NCI-H524 treated with DMSO at 0.1 percent for 48 hours (cell line): Measurements from ENCODE around the gene ZNF799.
"Not testable (repeated sequence)": the region's sequence is repeated elsewhere in the genome, so short reads cannot be mapped to it uniquely, and the experiment has no call there.

Source experiments
- DNase-seq: peaks from one replicate; lab custom pipeline; 2025; lab: John Stamatoyannopoulos, UW

ZNF799 gene

DNA sequence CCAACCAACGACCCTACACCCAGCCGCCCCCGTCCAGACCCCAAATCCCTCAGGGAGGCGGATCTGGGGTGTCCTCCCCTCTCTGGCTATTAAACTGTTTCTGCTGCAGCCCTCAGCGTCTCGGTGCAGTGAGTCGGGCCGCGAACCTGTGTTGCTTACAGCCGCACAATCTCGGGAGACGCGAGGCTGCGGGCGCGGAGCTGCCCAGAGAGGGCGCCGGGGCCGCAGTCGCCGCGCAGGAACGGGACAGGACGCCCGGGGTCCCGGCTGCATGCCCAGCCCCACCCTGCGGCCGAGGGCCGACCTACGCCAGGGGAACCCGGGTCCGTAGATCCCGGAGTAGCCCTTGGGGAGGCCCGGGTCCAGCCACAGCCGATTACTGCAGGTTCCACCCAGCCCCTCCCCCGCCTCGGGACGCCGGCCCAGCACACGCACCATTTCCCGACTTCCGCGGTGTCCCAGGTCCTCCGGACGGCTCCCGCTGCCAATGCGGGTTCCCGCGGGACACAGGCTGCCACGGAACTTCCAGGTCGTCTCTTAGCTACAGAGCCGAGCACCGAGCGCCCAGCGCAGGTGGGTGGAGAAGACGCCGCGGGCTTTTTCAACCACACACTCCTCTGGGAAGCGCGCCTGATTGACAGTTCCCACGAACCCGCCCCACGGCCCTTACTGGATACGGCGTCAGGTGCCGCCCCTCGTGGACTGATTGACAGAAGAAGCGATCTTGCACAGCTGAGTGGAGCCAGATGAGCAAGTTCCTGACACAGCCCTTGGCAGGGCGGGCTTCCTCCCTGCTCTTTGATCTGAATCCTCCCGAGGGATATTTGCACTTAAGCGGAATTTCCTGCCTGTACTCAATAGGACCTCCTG, at the start of gene ZNF799:
TSS of gene ZNF799 (minus strand) at position 639 of the 870 bp plus-strand sequence. CDS start at position 438, 201 bp downstream.
- DNase-seq, result peak; percentile 93

GRCh38 chr19:12450844-12451243, 49.8 kb upstream of the ZNF799 start:
- DNase-seq, result no peak

DNA sequence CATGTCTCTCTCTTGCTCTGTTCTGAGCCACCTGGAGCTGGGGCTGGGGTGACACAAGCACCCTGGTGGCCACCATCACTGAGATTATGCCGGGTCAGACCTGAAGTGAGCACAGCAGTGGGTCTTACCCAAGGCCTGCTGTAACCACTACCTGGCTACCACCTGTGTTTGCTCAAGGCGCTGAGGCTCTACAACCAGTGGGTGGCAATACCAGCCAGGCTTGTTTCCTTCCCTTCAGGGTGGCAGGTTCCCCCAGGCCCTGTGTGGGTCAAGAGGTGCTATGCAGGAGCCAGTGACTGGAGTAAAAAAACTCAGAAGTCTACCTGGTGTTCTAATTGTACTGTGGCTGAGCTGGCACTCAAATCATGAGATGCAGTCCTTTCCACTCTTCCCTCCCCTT, 47.7 kb upstream of the ZNF799 start:
- DNase-seq, result no peak

GRCh38 chr19:12440541-12441316, 39.7 kb upstream of the ZNF799 start, which contains the start of gene ZNF443:
ZNF443 (minus strand) TSS chr19:12441021; CDS start chr19:12440914, 107 bp downstream.
- DNase-seq, result peak; percentile 87

GRCh38 chr19:12439686-12440540, 38.8 kb upstream of the ZNF799 start:
- DNase-seq, result not testable (repeated sequence)

DNA sequence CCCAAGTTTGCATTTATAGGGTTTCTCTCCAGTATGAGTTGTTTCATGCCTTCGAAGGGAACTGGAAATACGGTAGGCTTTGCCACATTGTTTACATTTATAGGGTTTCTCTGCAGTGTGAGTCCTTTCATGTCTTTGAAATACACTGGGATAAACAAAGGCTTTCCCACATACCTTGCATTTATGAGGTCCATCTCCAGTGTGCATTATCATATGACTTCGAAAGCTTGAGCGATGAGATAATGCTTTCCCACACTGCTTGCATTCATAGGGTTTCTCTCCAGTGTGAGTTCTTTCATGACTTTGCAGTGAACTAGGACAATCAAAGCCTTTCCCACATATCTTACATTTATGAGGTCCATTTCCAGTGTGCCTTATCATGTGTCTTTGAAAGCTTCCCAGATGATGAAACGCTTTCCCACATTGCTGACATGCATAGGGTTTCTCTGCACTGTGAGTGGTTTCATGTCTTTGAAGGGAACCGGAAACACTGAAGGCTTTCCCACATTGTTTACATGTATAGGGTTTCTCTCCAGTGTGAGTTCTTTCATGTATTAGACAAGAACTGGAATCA, 29.7 kb upstream of the ZNF799 start:
- DNase-seq, result not testable (repeated sequence)

GRCh38 chr19:12425888-12426274, 24.8 kb upstream of the ZNF799 start:
- no peak for DNase-seq

GRCh38 chr19:12425236-12425887, 24.3 kb upstream of the ZNF799 start:
- DNase-seq, result no peak

GRCh38 chr19:12417273-12417672, 16.2 kb upstream of the ZNF799 start:
- not testable (repeated sequence) for DNase-seq

GRCh38 chr19:12411893-12412292, 10.8 kb upstream of the ZNF799 start:
- DNase-seq, result no peak

DNA sequence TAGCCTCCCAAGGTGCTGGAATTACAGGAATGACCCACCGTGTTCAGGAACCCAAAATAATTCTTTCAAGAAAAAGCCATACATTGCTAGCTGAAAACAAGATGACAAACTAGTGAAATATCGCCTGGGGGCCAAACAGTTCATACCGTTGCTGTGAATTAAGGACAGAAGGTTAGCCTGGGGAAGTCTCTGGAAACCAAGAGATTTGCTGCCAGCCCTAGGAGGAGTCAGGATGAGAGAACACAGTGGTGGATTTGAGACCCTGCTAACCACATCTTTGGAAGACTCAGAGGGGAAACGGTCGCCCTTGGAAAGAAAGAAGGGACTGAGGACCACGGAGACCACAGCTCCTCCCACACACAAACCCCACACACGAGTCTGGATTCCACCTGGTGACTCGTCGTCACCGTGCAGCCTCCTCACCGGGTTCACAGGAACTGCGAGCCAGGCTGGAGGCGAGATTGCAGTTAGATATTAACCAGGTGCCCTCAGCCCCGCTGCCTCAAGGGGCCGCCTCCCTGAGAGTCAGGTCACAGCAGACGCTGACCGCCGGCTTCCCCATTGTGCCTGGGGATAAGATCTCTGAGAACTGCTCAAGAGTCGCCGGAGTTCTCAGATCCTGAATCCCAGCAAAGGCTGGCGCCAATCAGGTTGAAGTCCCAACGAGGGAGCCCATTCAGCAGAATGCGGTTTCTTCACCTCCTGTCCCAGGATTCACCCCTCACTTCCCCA, 1.0 kb downstream of the ZNF799 start:
- DNase-seq, result not testable (repeated sequence)

- DNase-seq, result not testable (repeated sequence)
These were observed 9.9 kb downstream of the ZNF799 start for GRCh38 chr19:12391148-12391547.

GRCh38 chr19:12386365-12386764, 14.7 kb downstream of the ZNF799 start:
- not testable (repeated sequence) for DNase-seq

DNA sequence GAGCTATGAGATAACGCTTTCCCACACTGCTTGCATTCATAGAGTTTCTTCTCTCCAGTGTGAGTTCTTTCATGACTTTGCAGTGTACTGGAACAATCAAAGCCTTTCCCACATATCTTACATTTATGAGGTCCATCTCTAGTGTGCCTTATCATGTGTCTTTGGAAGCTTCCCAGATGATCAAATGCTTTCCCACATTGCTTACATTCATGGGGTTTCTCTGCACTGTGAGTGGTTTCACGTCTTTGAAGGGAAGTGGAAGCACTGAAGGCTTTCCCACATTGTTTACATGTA, 20.7 kb downstream of the ZNF799 start:
- DNase-seq, result no peak

- no peak for DNase-seq
These were observed 21.2 kb downstream of the ZNF799 start for GRCh38 chr19:12379732-12380443.

GRCh38 chr19:12374026-12374425, 27.0 kb downstream of the ZNF799 start:
- DNase-seq, result no peak

- peak; percentile 89 for DNase-seq
These were observed 35.6 kb downstream of the ZNF799 start, which contains the start of gene ZNF442 for GRCh38 chr19:12365236-12366162. ZNF442 (minus strand) TSS chr19:12365683; CDS start chr19:12363631, 2,052 bp downstream.

GRCh38 chr19:12364391-12365235, 36.5 kb downstream of the ZNF799 start:
- no peak for DNase-seq
